ENCODE measurements around the gene PNLIP.

DNA sequence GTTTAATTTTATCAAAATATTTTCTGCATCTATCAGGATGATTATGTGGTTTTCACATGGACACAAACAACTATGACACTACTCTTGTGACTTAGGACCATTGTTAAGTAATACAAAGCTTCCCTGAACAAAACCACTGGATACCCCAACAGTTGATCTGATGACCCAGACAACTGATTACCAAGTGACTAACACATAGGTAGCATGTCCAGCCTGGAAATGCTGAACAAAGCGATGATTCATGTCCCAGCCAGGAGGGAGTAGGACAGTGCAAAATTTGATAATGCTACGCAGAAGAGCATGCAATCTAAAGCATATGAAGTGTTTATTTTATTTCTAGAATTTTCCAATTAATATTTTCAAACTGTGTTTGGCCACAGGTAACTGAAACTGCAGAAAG, 8.9 kb upstream of the PNLIP start:
- TF ChIP-seq POLR2A (IDR thresholded peaks at IDR 0.05; ENCODE audit: low read depth), result no peak
- TF ChIP-seq EP300 (IDR thresholded peaks at IDR 0.05), result no peak
